ENCODE measurements around the gene OVOL1. TPM values are rescaled to one million over a fixed set of nuclear protein-coding genes. Genes with fewer than 3 reads are reported as not detected.
"Not testable (repeated sequence)": the region's sequence is repeated elsewhere in the genome, so short reads cannot be mapped to it uniquely, and the experiment has no call there.

OVOL1 gene
- total RNA-seq, 2 donors from 2014 or later, result 3.4 to 5.5 TPM

DNA sequence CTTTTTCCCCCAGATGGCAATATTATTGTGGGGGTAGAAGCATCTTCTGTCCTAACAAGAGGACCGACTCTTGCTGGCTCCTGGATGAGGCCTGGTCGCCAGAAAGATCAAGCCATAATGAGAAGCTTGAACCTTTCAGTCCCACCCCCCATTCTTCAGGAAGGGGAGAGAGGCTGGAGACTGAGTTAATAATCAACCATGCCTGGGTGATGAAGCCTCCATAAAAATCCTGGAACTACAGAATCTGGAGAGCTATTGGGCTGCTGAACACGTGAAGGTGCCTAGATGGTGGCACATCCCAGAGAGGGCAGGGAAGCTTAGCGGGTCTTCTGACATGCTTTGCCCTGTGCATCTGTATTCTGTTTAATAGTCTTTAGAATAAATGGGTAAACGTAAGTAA, 22.4 kb upstream of the OVOL1 start:
- no peak overlapping the region for H3K4me3 ChIP-seq (ENCODE audit: low read length)
- Mint-ChIP-seq H3K27ac (no peak overlapping the region), H3K27me3 (ENCODE audit: insufficient read depth) (peaks cover 11% of the 10 kb centered on the region), H3K36me3 (ENCODE audit: low read depth) (no peaks in the 10 kb centered on the region), H3K9me3 (peaks cover 32% of the 10 kb centered on the region), H3K4me1 (no peaks in the 10 kb centered on the region), H3K4me3 (no peak overlapping the region)
- H3K9ac ChIP-seq (ENCODE audit: extremely low read depth, low read length, poor library complexity, severe bottlenecking), result no peak overlapping the region
- TF ChIP-seq, protein P1, sequence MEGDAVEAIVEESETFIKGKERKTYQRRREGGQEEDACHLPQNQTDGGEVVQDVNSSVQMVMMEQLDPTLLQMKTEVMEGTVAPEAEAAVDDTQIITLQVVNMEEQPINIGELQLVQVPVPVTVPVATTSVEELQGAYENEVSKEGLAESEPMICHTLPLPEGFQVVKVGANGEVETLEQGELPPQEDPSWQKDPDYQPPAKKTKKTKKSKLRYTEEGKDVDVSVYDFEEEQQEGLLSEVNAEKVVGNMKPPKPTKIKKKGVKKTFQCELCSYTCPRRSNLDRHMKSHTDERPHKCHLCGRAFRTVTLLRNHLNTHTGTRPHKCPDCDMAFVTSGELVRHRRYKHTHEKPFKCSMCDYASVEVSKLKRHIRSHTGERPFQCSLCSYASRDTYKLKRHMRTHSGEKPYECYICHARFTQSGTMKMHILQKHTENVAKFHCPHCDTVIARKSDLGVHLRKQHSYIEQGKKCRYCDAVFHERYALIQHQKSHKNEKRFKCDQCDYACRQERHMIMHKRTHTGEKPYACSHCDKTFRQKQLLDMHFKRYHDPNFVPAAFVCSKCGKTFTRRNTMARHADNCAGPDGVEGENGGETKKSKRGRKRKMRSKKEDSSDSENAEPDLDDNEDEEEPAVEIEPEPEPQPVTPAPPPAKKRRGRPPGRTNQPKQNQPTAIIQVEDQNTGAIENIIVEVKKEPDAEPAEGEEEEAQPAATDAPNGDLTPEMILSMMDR (conservative IDR thresholded peaks at IDR 0.05), result no peak
- H3K27me3 ChIP-seq (ENCODE audit: control insufficient read depth, insufficient read depth, low read length, poor library complexity, severe bottlenecking), result no peaks in the 10 kb centered on the region
- H3K27ac ChIP-seq (ENCODE audit: low read depth, low read length), result no peak overlapping the region
- no peaks in the 10 kb centered on the region for H3K36me3 ChIP-seq (ENCODE audit: control insufficient read depth, insufficient read depth, low read length)
- H3K9me3 ChIP-seq (ENCODE audit: control insufficient read depth, low read length), result peaks cover 5% of the 10 kb centered on the region
- no peaks in the 10 kb centered on the region for H3K4me1 ChIP-seq (ENCODE audit: control insufficient read depth, insufficient read depth, low read length)
- DNase-seq, result no peak
- 73% methylated on average over 2 to 5 of the region's 5 CpGs for WGBS, 2 experiments (ENCODE audit: insufficient coverage in 1 of 2, insufficient read length in 1 of 2)

DNA sequence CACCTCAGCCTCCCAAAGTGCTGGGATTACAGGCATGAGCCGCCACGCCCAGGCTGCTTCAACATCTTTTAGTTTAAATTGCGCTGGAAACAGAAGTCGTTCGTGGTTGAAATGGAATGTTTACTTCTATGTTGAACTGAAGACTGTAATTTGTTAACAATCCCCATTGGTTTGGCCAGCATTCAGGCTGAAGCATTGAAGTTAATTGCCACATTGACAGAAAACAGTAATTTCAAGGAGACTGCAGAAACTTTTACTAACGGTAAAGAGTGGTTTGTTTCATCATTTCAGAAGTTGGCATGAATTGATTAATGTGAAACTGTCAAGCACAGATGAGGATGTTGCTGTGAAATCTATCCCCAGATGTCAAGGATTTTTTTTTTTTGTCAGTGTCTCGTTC, 20.3 kb upstream of the OVOL1 start:
- H3K4me3 Mint-ChIP-seq, result no peak overlapping the region

DNA sequence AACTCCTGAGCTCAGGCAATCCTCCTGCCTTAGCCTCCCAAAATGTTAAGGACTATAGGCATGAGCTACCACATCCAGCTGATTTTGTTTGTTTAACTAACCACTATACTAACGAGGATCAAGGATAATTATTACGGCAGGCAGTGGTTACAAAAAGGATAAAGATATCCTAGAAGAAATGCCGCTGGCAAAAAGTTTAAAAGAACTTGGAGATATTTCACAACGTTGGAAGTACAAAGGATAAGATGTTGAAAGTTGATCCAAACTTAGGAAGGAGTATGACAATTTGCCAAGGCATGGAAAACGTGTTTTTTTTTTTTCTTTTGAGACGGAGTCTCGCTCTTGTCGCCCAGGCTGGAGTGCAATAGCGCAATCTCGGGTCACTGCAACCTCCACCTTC, 19.5 kb upstream of the OVOL1 start:
- H3K4me1 ChIP-seq (ENCODE audit: control insufficient read depth, insufficient read depth, low read length), result no peaks in the 10 kb centered on the region
- H3K36me3 Mint-ChIP-seq (ENCODE audit: low read depth), result no peaks in the 10 kb centered on the region
- H3K9me3 ChIP-seq (ENCODE audit: control insufficient read depth, low read length), result no peaks in the 10 kb centered on the region
- no peak overlapping the region for H3K27ac Mint-ChIP-seq
- no peak overlapping the region for H3K4me3 Mint-ChIP-seq
- no peak overlapping the region for H3K27ac ChIP-seq (ENCODE audit: low read depth, low read length)
- H3K9ac ChIP-seq (ENCODE audit: extremely low read depth, low read length, poor library complexity, severe bottlenecking), result no peak overlapping the region
- DNase-seq, result no peak
- TF ChIP-seq, protein P1 (conservative IDR thresholded peaks at IDR 0.05), result no peak
- H3K27me3 ChIP-seq (ENCODE audit: control insufficient read depth, insufficient read depth, low read length, poor library complexity, severe bottlenecking), result no peaks in the 10 kb centered on the region
- H3K4me3 ChIP-seq (ENCODE audit: low read length), result no peak overlapping the region
- 83 to 86% methylated on average over 5 to 10 of the region's 10 CpGs for WGBS, 2 experiments (ENCODE audit: insufficient coverage in 1 of 2, insufficient read length in 1 of 2)
- no peaks in the 10 kb centered on the region for H3K36me3 ChIP-seq (ENCODE audit: control insufficient read depth, insufficient read depth, low read length)
- peaks cover 9% of the 10 kb centered on the region for H3K27me3 Mint-ChIP-seq (ENCODE audit: insufficient read depth)
- H3K9me3 Mint-ChIP-seq, result peaks cover 29% of the 10 kb centered on the region
- no peaks in the 10 kb centered on the region for H3K4me1 Mint-ChIP-seq

More for the DNA sequence above, 20.3 kb upstream of the OVOL1 start:
- Histone ChIP-seq H3K4me3 (ENCODE audit: low read length) (no peak overlapping the region), H3K27ac (ENCODE audit: low read depth, low read length) (no peak overlapping the region), H3K36me3 (ENCODE audit: control insufficient read depth, insufficient read depth, low read length) (no peaks in the 10 kb centered on the region), H3K4me1 (ENCODE audit: control insufficient read depth, insufficient read depth, low read length) (no peaks in the 10 kb centered on the region), H3K9me3 (ENCODE audit: control insufficient read depth, low read length) (peaks cover 4% of the 10 kb centered on the region), H3K27me3 (ENCODE audit: control insufficient read depth, insufficient read depth, low read length, poor library complexity, severe bottlenecking) (no peaks in the 10 kb centered on the region), H3K9ac (ENCODE audit: extremely low read depth, low read length, poor library complexity, severe bottlenecking) (no peak overlapping the region)
- TF ChIP-seq, protein P1 (conservative IDR thresholded peaks at IDR 0.05), result no peak
- Mint-ChIP-seq H3K4me1 (no peaks in the 10 kb centered on the region), H3K36me3 (ENCODE audit: low read depth) (no peaks in the 10 kb centered on the region), H3K9me3 (peaks cover 29% of the 10 kb centered on the region), H3K27me3 (ENCODE audit: insufficient read depth) (peaks cover 10% of the 10 kb centered on the region), H3K27ac (no peak overlapping the region)
- WGBS, 2 experiments (ENCODE audit: insufficient coverage in 1 of 2, insufficient read length in 1 of 2), result 89 to 92% methylated on average over 6 to 7 of the region's 7 CpGs
- DNase-seq, result no peak

DNA sequence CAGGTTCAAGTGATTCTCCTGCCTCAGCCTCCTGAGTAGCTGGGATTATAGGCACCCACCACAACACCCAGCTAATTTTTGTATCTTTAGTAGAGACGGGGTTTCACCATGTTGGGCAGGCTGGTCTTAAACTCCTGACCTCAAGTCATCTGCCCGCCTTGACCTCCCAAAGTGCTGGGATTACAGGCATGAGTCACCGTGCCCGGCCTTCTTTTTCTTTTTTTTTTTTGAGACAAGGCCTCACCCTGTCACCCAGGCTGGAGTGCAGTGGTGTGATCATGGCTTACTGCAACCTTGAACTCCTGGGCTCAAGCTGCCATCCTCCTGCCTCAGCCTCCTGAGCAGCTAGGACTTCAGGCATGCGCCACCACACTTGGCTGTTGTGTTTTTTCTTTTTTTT, 19.1 kb upstream of the OVOL1 start:
- 76 to 94% methylated on average over 3 to 4 of the region's 5 CpGs for WGBS, 2 experiments (ENCODE audit: insufficient coverage in 1 of 2, insufficient read length in 1 of 2)
- not testable (repeated sequence) for H3K4me3 ChIP-seq (ENCODE audit: low read length); H3K4me1 ChIP-seq (ENCODE audit: control insufficient read depth, insufficient read depth, low read length); H3K9ac ChIP-seq (ENCODE audit: extremely low read depth, low read length, poor library complexity, severe bottlenecking); H3K36me3 ChIP-seq (ENCODE audit: control insufficient read depth, insufficient read depth, low read length); H3K4me3 Mint-ChIP-seq; H3K4me1 Mint-ChIP-seq; H3K27me3 ChIP-seq (ENCODE audit: control insufficient read depth, insufficient read depth, low read length, poor library complexity, severe bottlenecking); H3K27ac Mint-ChIP-seq; DNase-seq; H3K36me3 Mint-ChIP-seq (ENCODE audit: low read depth); H3K27me3 Mint-ChIP-seq (ENCODE audit: insufficient read depth); H3K27ac ChIP-seq (ENCODE audit: low read depth, low read length); H3K9me3 ChIP-seq (ENCODE audit: control insufficient read depth, low read length)
- H3K9me3 Mint-ChIP-seq, result peaks cover 28% of the 10 kb centered on the region

Data from endodermal cell (in vitro differentiated cells).